Spleen (tissue), 7 donors: ENCODE data around the gene DHH.

Source experiments
- CTCF ChIP-seq, 11 experiments: fragments of 200-600 bp in 7 of 11; fragments of 450-650 bp in 4 of 11; sonication (generic) in 4 of 11; IDR thresholded peaks in 8 of 11; conservative IDR thresholded peaks in 3 of 11; 1 replicate in 7 of 11; 2 replicates in 4 of 11; pipeline versions ENCODE4 v1.4.0 to v1.8.0; 2016 to 2021; ENCODE audit warnings: antibody characterized with exemption in 11 of 11, inconsistent platforms in 4 of 11, mild to moderate bottlenecking in 1 of 11
- POLR2A ChIP-seq, 3 donors: fragments of 450-650 bp; IDR thresholded peaks; one replicate each; pipeline ENCODE4 v1.5.1; 2017; ENCODE audit warnings: antibody characterized with exemption in 3 of 3, mild to moderate bottlenecking in 1 of 3
- POLR2AphosphoS5 ChIP-seq, 3 donors: sonication (generic); formaldehyde crosslinking; IDR thresholded peaks; one replicate each; pipeline ENCODE4 v1.5.1; 2017; ENCODE audit warnings: antibody characterized with exemption in 3 of 3
- donor health status: DM: no; HTN: no; CAD: no; lungs with moderate emphysema.
- donor health status: DM: no; HTN: no; CAD: no.
- donor health status: DM: no; HTN: no; CAD: no.

GRCh38 chr12:49104822-49105221, 10.2 kb upstream of the DHH start:
- TF ChIP-seq CTCF (IDR thresholded peaks at IDR 0.05 in 8 of 11, conservative IDR thresholded peaks at IDR 0.05 in 3 of 11) (no peak), POLR2A (IDR thresholded peaks at IDR 0.05) (no peak), POLR2AphosphoS5 (IDR thresholded peaks at IDR 0.05) (peak in 1 of 3 donors; percentile 1)
